ENCODE data around the gene PLA2G4A.

Gene PLA2G4A

DNA sequence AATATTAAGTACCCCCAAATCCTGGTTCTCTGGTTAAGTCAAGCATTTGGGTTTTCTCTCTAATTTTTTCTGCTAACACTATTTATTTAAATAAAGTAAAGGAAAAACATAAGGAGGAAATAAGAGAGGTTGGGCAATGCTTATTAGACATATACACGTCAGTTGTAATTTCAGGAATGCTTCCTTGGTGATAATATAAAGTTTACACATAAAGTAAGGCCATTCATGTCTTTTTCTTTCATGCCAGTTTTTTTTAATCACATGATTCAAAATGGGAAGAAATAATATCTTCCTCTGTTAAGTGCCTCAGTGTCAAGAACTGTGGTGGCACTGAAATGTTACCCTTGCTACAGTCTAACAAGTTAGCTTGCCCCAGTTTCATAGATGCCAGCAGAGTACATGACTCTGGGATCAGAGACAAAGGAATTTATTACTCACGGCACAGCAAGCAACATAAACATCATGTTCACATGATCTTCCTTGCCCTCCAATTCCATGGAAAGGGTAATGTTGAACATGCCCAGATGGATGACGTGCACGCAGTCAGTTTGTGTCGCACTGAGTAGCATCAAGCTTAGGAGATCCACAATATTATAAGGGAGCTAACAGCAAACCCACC lies 184.9 kb downstream of the PLA2G4A start:
- DNase-seq (ENCODE audit: extremely low read depth, low read depth): no peak
- TF ChIP-seq, protein P1, sequence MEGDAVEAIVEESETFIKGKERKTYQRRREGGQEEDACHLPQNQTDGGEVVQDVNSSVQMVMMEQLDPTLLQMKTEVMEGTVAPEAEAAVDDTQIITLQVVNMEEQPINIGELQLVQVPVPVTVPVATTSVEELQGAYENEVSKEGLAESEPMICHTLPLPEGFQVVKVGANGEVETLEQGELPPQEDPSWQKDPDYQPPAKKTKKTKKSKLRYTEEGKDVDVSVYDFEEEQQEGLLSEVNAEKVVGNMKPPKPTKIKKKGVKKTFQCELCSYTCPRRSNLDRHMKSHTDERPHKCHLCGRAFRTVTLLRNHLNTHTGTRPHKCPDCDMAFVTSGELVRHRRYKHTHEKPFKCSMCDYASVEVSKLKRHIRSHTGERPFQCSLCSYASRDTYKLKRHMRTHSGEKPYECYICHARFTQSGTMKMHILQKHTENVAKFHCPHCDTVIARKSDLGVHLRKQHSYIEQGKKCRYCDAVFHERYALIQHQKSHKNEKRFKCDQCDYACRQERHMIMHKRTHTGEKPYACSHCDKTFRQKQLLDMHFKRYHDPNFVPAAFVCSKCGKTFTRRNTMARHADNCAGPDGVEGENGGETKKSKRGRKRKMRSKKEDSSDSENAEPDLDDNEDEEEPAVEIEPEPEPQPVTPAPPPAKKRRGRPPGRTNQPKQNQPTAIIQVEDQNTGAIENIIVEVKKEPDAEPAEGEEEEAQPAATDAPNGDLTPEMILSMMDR (IDR thresholded peaks at IDR 0.05; ENCODE audit: low read depth, low read length): no peak

DNA sequence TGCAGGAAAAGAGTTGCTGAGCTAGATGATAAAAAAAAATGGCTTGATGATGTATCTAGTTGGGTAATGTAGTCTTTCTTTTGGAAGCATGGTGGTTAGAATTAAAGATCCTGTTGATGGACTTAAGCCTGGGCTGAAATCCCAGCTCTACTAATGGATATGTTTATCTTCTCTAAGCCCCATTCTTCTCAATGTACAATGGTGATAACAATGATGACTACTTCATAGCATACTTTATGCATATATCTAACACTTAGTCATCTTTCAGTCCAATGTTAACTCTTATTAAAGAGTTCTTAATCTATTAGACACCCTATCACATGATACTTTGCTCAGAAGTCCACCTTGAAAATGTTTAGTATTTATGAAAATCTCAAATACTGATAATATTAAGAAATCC lies 189.5 kb downstream of the PLA2G4A start:
- DNase-seq (ENCODE audit: extremely low read depth, low read depth): no peak
- TF ChIP-seq, protein P1 (IDR thresholded peaks at IDR 0.05; ENCODE audit: low read depth, low read length): no peak

DNA sequence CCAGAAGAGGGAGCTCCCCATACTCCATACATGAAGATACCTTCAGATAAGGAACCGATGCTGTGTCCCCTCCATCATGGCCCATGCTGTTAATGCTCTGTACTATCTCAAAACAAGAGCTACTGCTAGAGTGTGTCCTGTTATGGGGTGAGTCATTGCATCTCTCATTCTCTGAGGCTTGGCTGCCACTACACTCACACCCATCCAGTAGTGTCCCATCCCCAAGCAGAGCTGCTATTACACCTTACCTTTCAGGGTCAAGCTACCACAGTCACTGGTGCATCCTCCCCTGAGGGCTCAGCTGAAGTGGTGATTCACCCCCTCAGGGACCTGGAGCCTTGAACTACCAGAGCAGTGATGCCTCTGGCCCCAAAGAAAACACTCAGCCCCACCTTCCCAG lies 198.5 kb downstream of the PLA2G4A start:
- no peak for DNase-seq (ENCODE audit: extremely low read depth, low read depth)
- TF ChIP-seq, protein P1 (IDR thresholded peaks at IDR 0.05; ENCODE audit: low read depth, low read length): no peak

DNA sequence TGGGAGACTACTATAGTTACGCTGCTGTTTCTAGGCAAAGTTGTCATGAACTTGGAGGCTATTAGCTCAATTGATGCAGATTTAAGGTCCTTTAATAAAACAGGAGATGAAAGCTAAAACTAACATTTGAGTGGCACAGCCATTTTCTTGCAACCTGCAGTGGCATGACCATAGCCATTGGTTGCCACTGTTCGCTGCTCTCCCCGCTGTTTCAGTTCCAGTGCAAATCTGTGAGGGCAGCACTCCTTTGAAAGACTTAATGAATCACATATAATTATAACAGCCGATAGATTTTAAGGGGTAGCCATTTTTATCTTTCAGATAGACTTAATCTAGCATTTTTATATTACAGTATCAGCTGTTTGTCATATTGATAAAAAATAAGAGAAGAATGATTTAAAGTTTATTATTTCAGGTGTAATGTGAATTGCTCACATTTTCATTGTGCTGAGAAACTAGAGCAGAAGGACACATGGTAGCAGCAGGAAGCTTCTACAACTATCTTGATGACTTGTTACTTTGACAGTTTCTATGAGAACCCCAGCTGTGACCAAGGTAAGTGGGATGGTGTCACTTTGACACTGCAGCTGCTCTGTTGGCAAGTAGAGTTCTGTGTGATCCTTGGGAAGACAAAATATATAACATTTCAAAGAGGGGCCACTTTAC lies 203.7 kb downstream of the PLA2G4A start:
- no peak for DNase-seq (ENCODE audit: extremely low read depth, low read depth)
- TF ChIP-seq, protein P1 (IDR thresholded peaks at IDR 0.05; ENCODE audit: low read depth, low read length): no peak

DNA sequence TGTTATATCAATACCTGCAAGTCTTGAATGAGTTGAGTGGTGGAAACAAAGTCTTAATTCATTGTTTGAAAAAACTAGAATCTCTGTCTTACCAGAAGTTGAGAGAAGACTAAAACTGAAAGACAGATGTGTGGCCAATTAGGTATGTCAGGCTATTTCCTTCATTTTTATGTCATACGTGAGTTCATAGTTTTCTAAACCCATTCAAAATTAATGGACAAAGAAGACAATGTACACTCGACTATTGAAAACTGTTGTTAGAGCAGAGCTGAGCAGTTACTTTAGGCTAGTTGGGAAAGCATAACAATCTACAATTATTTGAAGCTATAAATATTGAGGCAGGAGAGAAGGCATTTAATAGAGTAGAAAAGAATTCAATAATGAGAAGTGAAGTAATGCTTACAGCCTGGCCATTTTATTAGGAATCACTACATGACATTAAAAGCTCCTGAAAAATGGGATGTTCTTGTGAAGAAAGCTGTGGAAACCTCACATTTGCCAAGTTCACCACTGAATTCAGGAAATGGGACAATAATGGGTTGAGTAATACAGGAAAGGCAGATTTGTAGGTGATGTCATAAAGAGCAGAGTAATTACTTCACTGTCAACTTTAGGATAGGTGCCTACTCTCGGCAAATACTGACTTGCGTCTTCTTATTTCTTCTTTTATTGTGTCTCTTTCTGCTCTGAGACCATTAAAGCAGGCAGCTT lies 204.4 kb downstream of the PLA2G4A start:
- no peak for DNase-seq (ENCODE audit: extremely low read depth, low read depth)

DNA sequence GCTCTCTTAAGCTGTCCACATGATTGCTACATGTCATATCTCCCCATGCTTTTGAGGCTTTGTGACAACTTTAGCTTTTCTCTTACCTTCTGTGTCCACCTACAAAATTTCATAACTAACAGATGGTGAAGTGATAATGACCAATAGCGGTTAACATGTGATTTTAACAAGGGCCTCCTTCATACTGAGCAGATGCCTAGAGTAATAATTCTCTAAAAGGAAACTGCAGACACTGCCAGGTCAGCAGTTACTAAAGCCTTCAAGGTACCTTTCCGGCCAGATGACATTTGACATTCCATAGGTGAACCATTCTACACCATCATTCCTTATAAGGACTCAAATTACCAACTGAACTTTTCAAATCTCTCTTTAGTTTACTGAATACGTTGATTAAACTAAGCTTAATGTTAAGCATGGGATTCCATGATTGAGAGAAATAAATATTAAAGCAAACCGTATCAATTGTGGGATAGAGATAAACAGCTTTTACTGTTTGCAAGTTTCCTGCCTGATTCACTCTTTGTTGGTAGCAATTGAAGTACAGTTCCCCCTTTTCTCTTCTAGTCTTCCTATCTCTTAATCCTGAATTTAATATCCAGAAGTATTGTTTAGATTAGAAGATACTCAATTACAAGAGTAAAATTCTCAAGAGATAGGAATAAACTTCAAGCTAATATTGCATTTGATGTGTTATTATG lies 205.1 kb downstream of the PLA2G4A start:
- DNase-seq (ENCODE audit: extremely low read depth, low read depth): no peak
- TF ChIP-seq, protein P1 (IDR thresholded peaks at IDR 0.05; ENCODE audit: low read depth, low read length): no peak

More for the DNA sequence above, 204.4 kb downstream of the PLA2G4A start:
- TF ChIP-seq, protein P1 (IDR thresholded peaks at IDR 0.05; ENCODE audit: low read depth, low read length): no peak
